ENCODE results near the gene SPATA12. TPM values are rescaled to one million over a fixed set of nuclear protein-coding genes. Genes with fewer than 3 reads are reported as not detected.

The SPATA12 gene
- total and polyA plus RNA-seq, 2 of the 8 experiments (the other 6 are each of a cell fraction or from before 2014, with no cell fraction given), result 0.19 to 0.97 TPM

GRCh38 chr3:57015912-57016311 is 44.6 kb upstream of the SPATA12 start:
- Histone ChIP-seq H2BK15ac (ENCODE audit: low read length) (no peak overlapping the region), H3K79me2 (ENCODE audit: control insufficient read depth in 1 of 2, insufficient read depth in 2 of 2, low read length in 2 of 2) (no peaks in the 10 kb centered on the region), H3K9ac (replicated peaks in 1 of 4; ENCODE audit: extremely low read depth in 1 of 4, low read depth in 3 of 4, low read length in 3 of 4) (no peak overlapping the region), H3K14ac (ENCODE audit: insufficient read length) (no peak overlapping the region), H4K8ac (ENCODE audit: extremely low read depth, insufficient read depth, low read length) (no peak overlapping the region), H3K36me3 (ENCODE audit: control insufficient read depth in 2 of 4, insufficient read depth in 4 of 4, low read length in 3 of 4) (0 out of 8 replicates have a peak, but pooled peaks cover 0 to 3% (median 0%) of the 10 kb centered on the region in 4 experiments), H3K4me3 (ENCODE audit: extremely low read depth in 1 of 4, insufficient read depth in 2 of 4, low read depth in 3 of 4, low read length in 4 of 4) (no peak overlapping the region), H3K4me1 (replicated peaks in 1 of 4; ENCODE audit: control insufficient read depth in 3 of 4, insufficient read depth in 4 of 4, low read length in 3 of 4) (peaks cover 10 to 13% (median 11%) of the 10 kb centered on the region in 4 experiments), H2AFZ (ENCODE audit: low read length) (no peak overlapping the region), H4K91ac (replicated peaks; ENCODE audit: insufficient read length, low read length) (no peak overlapping the region), H3K79me1 (ENCODE audit: low read depth, low read length) (no peaks in the 10 kb centered on the region), H2AK5ac (ENCODE audit: low read depth, low read length) (no peak overlapping the region), H4K20me1 (replicated peaks in 1 of 2; ENCODE audit: control insufficient read depth in 1 of 2, insufficient read depth in 2 of 2, low read length in 2 of 2) (no peaks in the 10 kb centered on the region), H3K9me3 (ENCODE audit: insufficient read depth in 2 of 2, low read depth in 1 of 2, low read length in 1 of 2) (peaks cover 0 to 7% of the 10 kb centered on the region in 2 experiments; a peak in 1 of 4 replicates), H2BK12ac (ENCODE audit: low read depth, low read length) (no peak overlapping the region; the same call in 1 of the 2 replicates), H3K4me2 (ENCODE audit: insufficient read depth in 1 of 2, low read depth in 2 of 2, low read length in 2 of 2) (no peak overlapping the region; a peak in 1 of 4 replicates), H3K18ac (ENCODE audit: extremely low read depth, low read length) (no peak overlapping the region), H3K56ac (replicated peaks; ENCODE audit: insufficient read length, low read depth, low read length) (no peak overlapping the region), H3K23me2 (ENCODE audit: low read depth, low read length) (0 out of 2 replicates have a peak, but pooled peaks cover 2% of the 10 kb centered on the region), H2BK120ac (replicated peaks; ENCODE audit: low read depth, low read length) (no peak overlapping the region), H3K4ac (replicated peaks; ENCODE audit: insufficient read length, low read depth, low read length) (no peak overlapping the region), H4K5ac (ENCODE audit: insufficient read length, low read depth, low read length) (no peak overlapping the region), H3K27ac (ENCODE audit: low read depth, low read length) (no peak overlapping the region), H2BK5ac (ENCODE audit: low read depth, low read length) (peak overlapping the region; percentile 36; the same call in 1 of the 2 replicates), H3K27me3 (replicated peaks in 1 of 4; ENCODE audit: control insufficient read depth in 3 of 4, extremely low read depth in 1 of 4, insufficient read depth in 3 of 4, low read length in 3 of 4) (no peaks in the 10 kb centered on the region), H3K23ac (ENCODE audit: insufficient read length) (no peak overlapping the region), H2BK20ac (ENCODE audit: low read length) (peak overlapping the region; percentile 74; the same call in 1 of the 2 replicates)
- POLR2A ChIA-PET (ENCODE audit: partially characterized antibody), result no interaction called here
- 84% methylated on average over 6 of the region's 6 CpGs; no CpG with 5 or more reads in 1 of the 2 experiments for WGBS, 2 experiments (ENCODE audit: extremely low coverage in 1 of 2, insufficient coverage in 1 of 2, insufficient read length in 1 of 2, insufficient replicate concordance in 2 of 2, low coverage in 1 of 2, low lambda C conversion rate in 2 of 2, missing lambda C conversion rate in 1 of 2)
- CTCF ChIA-PET (ENCODE audit: partially characterized antibody), result interaction anchor here (0.8 to 7.7 kb wide), 5 partner anchors 9 to 85 kb away, joined by 3 to 62 read pairs (median 4); no protein-coding TSS in a partner anchor
- no peak for DNase-seq (ENCODE audit: low read depth in 1 of 2, low spot score in 2 of 2)
- TF ChIP-seq CTCF (IDR thresholded peaks at IDR 0.05; ENCODE audit: control extremely low read depth in 1 of 3, insufficient read depth in 1 of 3, low read depth in 1 of 3, low read length in 3 of 3) (peak in 1 of 3 experiments; percentile 9; a peak in 1 of 4 replicates), BACH1 (IDR thresholded peaks at IDR 0.05; ENCODE audit: low read length) (no peak), GTF2F1 (IDR thresholded peaks at IDR 0.05; ENCODE audit: borderline replicate concordance, low read depth, low read length) (no peak), TAF7 (optimal IDR thresholded peaks at IDR 0.05; ENCODE audit: borderline replicate concordance, low read depth, low read length) (no peak), ASH2L (IDR thresholded peaks at IDR 0.05; ENCODE audit: low read length) (no peak)
- FAIRE-seq, result no peak
